Measurements from ENCODE around the gene OR52N4. TPM values are rescaled to one million over a fixed set of nuclear protein-coding genes. Genes with fewer than 3 reads are reported as not detected.

Gene OR52N4
- total and polyA plus RNA-seq, 2 of the 4 experiments (the other 2 are of a cell fraction): not detected

GRCh38 chr11:5783255-5783654 is 29.2 kb downstream of the OR52N4 start, which contains the start of gene OR52N5:
OR52N5 (minus strand) TSS chr11:5783355; CDS start chr11:5778634, 4,721 bp downstream.
- no peak within 1 kb of the TSS for H3K4me2 ChIP-seq (ENCODE audit: low read depth, low read length)
- H4K20me1 ChIP-seq (ENCODE audit: insufficient read depth, low read length): no peaks in the 10 kb centered on the region
- no peak within 1 kb of the TSS for H3K4ac ChIP-seq (ENCODE audit: low read depth, low read length)
- H4K5ac ChIP-seq (ENCODE audit: low read depth, low read length): no peak within 1 kb of the TSS
- H2AFZ ChIP-seq (replicated peaks; ENCODE audit: low read length, poor library complexity): no peak within 1 kb of the TSS
- no peak within 1 kb of the TSS for H3K4me3 ChIP-seq (ENCODE audit: insufficient read depth, low read depth, low read length)
- H3K9ac ChIP-seq (ENCODE audit: low read depth, low read length): no peak within 1 kb of the TSS
- no peaks in the 10 kb centered on the region for H3K4me1 ChIP-seq (ENCODE audit: control insufficient read depth, insufficient read depth, low read length)
- H3K36me3 ChIP-seq (ENCODE audit: control insufficient read depth, insufficient read depth, low read length): no peaks in the 10 kb centered on the region
- H4K91ac ChIP-seq (ENCODE audit: insufficient read depth, low read depth, low read length): no peak within 1 kb of the TSS
- H3K9me1 ChIP-seq (ENCODE audit: insufficient read depth, low read length): no peaks in the 10 kb centered on the region
- no peak within 1 kb of the TSS for H2BK120ac ChIP-seq (ENCODE audit: low read depth, low read length)
- no peak within 1 kb of the TSS for H3K27ac ChIP-seq (ENCODE audit: insufficient read depth, low read length)
- ChIA-PET CTCF (interaction anchor here (0.7 kb wide), 1 partner anchor 12 kb away, joined by 3 read pairs; no protein-coding TSS in a partner anchor), POLR2A (ENCODE audit: unreplicated experiment) (interaction anchor here (0.6 kb wide), 1 partner anchor 420 kb away, joined by 4 read pairs; no protein-coding TSS in a partner anchor)
- no TSS peak for BruUV-seq (replicated peaks)
- H2BK5ac ChIP-seq (ENCODE audit: low read depth, low read length, poor library complexity, severe bottlenecking): no peak within 1 kb of the TSS
- H3K79me1 ChIP-seq (ENCODE audit: low read depth in 1 of 2, low read length in 2 of 2): no peaks in the 10 kb centered on the region
- no peak within 1 kb of the TSS for H3K23ac ChIP-seq (ENCODE audit: low read depth, low read length)
- H4K8ac ChIP-seq (ENCODE audit: low read depth in 2 of 2, low read length in 2 of 2): no peak within 1 kb of the TSS
- TF ChIP-seq POLR2A (IDR thresholded peaks at IDR 0.05; ENCODE audit: low read depth, low read length) (no peak), RAD21 (IDR thresholded peaks at IDR 0.05; ENCODE audit: low read length) (no peak), RFX5 (IDR thresholded peaks at IDR 0.05; ENCODE audit: low read depth, low read length) (no peak), CHD1 (IDR thresholded peaks at IDR 0.05; ENCODE audit: low read depth, low read length) (no peak), FOS (IDR thresholded peaks at IDR 0.05; ENCODE audit: low read depth, low read length) (no peak), BHLHE40 (IDR thresholded peaks at IDR 0.05; ENCODE audit: low read depth, low read length) (no peak), SMC3 (IDR thresholded peaks at IDR 0.05; ENCODE audit: low read depth, low read length) (no peak), MAZ (IDR thresholded peaks at IDR 0.05; ENCODE audit: borderline replicate concordance, low read depth, low read length) (no peak), RCOR1 (IDR thresholded peaks at IDR 0.05; ENCODE audit: insufficient replicate concordance, low read length) (no peak), MXI1 (IDR thresholded peaks at IDR 0.05; ENCODE audit: borderline replicate concordance, low read depth, low read length) (no peak), CEBPB (IDR thresholded peaks at IDR 0.05; ENCODE audit: low read depth, low read length) (no peak), NFE2L2 (IDR thresholded peaks at IDR 0.05; ENCODE audit: low read depth, low read length) (no peak), MAFK (IDR thresholded peaks at IDR 0.05; ENCODE audit: low read depth, low read length) (no peak)
- TF ChIP-seq, protein P1, sequence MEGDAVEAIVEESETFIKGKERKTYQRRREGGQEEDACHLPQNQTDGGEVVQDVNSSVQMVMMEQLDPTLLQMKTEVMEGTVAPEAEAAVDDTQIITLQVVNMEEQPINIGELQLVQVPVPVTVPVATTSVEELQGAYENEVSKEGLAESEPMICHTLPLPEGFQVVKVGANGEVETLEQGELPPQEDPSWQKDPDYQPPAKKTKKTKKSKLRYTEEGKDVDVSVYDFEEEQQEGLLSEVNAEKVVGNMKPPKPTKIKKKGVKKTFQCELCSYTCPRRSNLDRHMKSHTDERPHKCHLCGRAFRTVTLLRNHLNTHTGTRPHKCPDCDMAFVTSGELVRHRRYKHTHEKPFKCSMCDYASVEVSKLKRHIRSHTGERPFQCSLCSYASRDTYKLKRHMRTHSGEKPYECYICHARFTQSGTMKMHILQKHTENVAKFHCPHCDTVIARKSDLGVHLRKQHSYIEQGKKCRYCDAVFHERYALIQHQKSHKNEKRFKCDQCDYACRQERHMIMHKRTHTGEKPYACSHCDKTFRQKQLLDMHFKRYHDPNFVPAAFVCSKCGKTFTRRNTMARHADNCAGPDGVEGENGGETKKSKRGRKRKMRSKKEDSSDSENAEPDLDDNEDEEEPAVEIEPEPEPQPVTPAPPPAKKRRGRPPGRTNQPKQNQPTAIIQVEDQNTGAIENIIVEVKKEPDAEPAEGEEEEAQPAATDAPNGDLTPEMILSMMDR (conservative IDR thresholded peaks at IDR 0.05; ENCODE audit: low read depth, low read length): no peak
- TF ChIP-seq, protein P2, sequence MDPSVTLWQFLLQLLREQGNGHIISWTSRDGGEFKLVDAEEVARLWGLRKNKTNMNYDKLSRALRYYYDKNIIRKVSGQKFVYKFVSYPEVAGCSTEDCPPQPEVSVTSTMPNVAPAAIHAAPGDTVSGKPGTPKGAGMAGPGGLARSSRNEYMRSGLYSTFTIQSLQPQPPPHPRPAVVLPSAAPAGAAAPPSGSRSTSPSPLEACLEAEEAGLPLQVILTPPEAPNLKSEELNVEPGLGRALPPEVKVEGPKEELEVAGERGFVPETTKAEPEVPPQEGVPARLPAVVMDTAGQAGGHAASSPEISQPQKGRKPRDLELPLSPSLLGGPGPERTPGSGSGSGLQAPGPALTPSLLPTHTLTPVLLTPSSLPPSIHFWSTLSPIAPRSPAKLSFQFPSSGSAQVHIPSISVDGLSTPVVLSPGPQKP (IDR thresholded peaks at IDR 0.05; ENCODE audit: borderline replicate concordance, low read depth, low read length): no peak
- TF ChIP-seq, protein P3, sequence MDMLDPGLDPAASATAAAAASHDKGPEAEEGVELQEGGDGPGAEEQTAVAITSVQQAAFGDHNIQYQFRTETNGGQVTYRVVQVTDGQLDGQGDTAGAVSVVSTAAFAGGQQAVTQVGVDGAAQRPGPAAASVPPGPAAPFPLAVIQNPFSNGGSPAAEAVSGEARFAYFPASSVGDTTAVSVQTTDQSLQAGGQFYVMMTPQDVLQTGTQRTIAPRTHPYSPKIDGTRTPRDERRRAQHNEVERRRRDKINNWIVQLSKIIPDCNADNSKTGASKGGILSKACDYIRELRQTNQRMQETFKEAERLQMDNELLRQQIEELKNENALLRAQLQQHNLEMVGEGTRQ (IDR thresholded peaks at IDR 0.05; ENCODE audit: low read depth, low read length): no peak
- ATAC-seq (ENCODE audit: low read depth) (no peak), DNase-seq (no peak)
- H2BK15ac ChIP-seq (ENCODE audit: low read depth, low read length): no peak within 1 kb of the TSS
- no peak within 1 kb of the TSS for H2AK9ac ChIP-seq (replicated peaks; ENCODE audit: low read depth, low read length, poor library complexity)
- H2AK5ac ChIP-seq (ENCODE audit: low read depth, low read length): no peak within 1 kb of the TSS
- dilution Hi-C loops (cut with HindIII; ENCODE audit: low sequenced_read_pairs, unreplicated experiment): no loop called here
- no peak within 1 kb of the TSS for H2BK20ac ChIP-seq (ENCODE audit: low read depth, low read length)
- H3K9me3 ChIP-seq (ENCODE audit: control insufficient read depth, insufficient read depth, low read length): no peaks in the 10 kb centered on the region
- in situ Hi-C loops (cut with MboI; ENCODE audit: low sequenced_read_pairs): no loop called here
- no peak within 1 kb of the TSS for H3K56ac ChIP-seq (ENCODE audit: extremely low read depth, insufficient read depth, low read length)
- H3K18ac ChIP-seq (ENCODE audit: low read depth, low read length): no peak within 1 kb of the TSS
- no peak within 1 kb of the TSS for H3K14ac ChIP-seq (replicated peaks; ENCODE audit: low read depth, low read length)
- H3K27me3 ChIP-seq (ENCODE audit: control insufficient read depth, insufficient read depth, low read length): no peaks in the 10 kb centered on the region
- WGBS, 2 experiments (ENCODE audit: extremely low coverage in 2 of 2, insufficient read length in 1 of 2): no CpG with 5 or more reads among the region's 4 CpGs
- intact Hi-C loops (cut with micrococcal nuclease): no loop called here

All from IMR-90 (cell line).